Activated naive CD8-positive, alpha-beta T cell (primary cell): ENCODE results near the gene TMEM202.
"Not testable (repeated sequence)": the region's sequence is repeated elsewhere in the genome, so short reads cannot be mapped to it uniquely, and the experiment has no call there.

ENCODE experiments used
- H3K27ac Mint-ChIP-seq: one replicate; pipeline ENCODE4 v1.8.0; 2021; ENCODE audit warnings: mixed read lengths
- H3K27me3 Mint-ChIP-seq: one replicate; pipeline ENCODE4 v1.8.0; 2021; ENCODE audit warnings: mixed read lengths
- H3K36me3 Mint-ChIP-seq: one replicate; pipeline ENCODE4 v1.8.0; 2021; ENCODE audit warnings: mixed read lengths
- H3K4me1 Mint-ChIP-seq: one replicate; pipeline ENCODE4 v1.8.0; 2021; ENCODE audit warnings: low read depth, mixed read lengths
- H3K4me3 Mint-ChIP-seq: one replicate; pipeline ENCODE4 v1.8.0; 2021; ENCODE audit warnings: mild to moderate bottlenecking, mixed read lengths
- H3K9me3 Mint-ChIP-seq: one replicate; pipeline ENCODE4 v1.8.0; 2021; ENCODE audit warnings: low read depth, mixed read lengths

TMEM202 gene

GRCh38 chr15:72420576-72420975 lies 22.5 kb downstream of the TMEM202 start:
- Mint-ChIP-seq H3K9me3 (peaks cover 4% of the 10 kb centered on the region), H3K27ac (no peak overlapping the region), H3K27me3 (no peaks in the 10 kb centered on the region), H3K36me3 (peaks cover 5% of the 10 kb centered on the region), H3K4me3 (no peak overlapping the region), H3K4me1 (no peaks in the 10 kb centered on the region)

DNA sequence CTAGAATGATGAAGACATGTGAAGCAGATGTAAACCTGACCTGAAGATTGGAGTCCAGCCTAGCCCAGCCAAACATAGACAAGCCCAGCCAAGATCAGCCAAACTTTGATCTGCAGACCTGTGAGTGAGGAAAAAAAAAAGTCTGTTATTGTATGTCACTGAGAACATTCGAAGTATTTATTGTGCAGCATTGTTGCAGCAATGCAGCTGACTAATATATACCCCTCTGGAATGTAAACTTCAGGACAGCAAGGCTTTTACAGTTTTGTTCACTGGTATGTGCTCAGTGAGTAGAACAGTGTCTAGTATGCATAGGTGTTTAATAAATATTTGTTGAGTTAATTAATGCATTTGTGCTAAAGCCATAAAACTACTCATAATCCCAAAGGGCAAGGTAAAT lies 23.4 kb downstream of the TMEM202 start:
- Mint-ChIP-seq H3K4me3 (no peak overlapping the region), H3K4me1 (no peaks in the 10 kb centered on the region), H3K9me3 (peaks cover 7% of the 10 kb centered on the region), H3K27me3 (no peaks in the 10 kb centered on the region), H3K27ac (no peak overlapping the region), H3K36me3 (peaks cover 5% of the 10 kb centered on the region)

- H3K27ac Mint-ChIP-seq: no peak overlapping the region
- H3K4me1 Mint-ChIP-seq: peaks cover 2% of the 10 kb centered on the region
- no peaks in the 10 kb centered on the region for H3K27me3 Mint-ChIP-seq
- H3K9me3 Mint-ChIP-seq: peaks cover 13% of the 10 kb centered on the region
- H3K36me3 Mint-ChIP-seq: peaks cover 5% of the 10 kb centered on the region
- no peak overlapping the region for H3K4me3 Mint-ChIP-seq
Measured at GRCh38 chr15:72423256-72423655, 25.2 kb downstream of the TMEM202 start.

- H3K27ac Mint-ChIP-seq: no peak overlapping the region
- H3K4me3 Mint-ChIP-seq: no peak overlapping the region
- H3K36me3 Mint-ChIP-seq: peaks cover 5% of the 10 kb centered on the region
- peaks cover 2% of the 10 kb centered on the region for H3K4me1 Mint-ChIP-seq
- H3K9me3 Mint-ChIP-seq: peaks cover 13% of the 10 kb centered on the region
- H3K27me3 Mint-ChIP-seq: no peaks in the 10 kb centered on the region
Measured at GRCh38 chr15:72426753-72427152, 28.6 kb downstream of the TMEM202 start.

DNA sequence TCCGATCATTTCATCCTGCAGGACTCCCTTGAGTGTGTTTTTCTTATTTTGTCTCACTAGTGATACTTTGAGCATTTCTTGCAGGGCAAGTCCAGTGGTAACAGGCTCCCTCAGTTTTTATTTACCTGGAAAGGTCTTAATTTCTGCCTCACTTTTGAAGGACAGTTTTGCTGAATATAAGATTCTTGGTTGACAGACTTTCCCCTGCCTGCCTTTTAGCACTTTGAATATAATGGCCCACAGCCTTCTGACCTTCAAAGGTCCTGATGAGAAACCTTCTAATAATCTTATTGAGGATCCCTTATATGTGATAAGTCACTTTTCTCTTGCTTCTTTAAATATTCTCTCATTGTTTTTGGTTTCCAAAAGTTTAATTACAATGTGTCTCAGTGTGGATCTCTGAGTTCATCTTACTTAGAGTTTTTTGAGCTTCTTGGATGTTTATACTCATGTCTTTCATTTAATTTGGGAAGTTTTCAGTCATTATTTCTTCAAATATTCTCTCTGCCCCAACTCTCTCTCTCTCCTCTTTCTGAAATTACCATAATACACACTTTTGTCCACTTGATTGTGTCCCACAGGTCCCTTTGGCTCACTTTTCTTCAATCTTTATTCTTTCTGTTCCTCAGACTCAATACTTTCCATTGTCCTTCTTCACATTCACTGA lies 39.7 kb downstream of the TMEM202 start:
- no peak overlapping the region for H3K4me3 Mint-ChIP-seq
- H3K4me1 Mint-ChIP-seq: no peaks in the 10 kb centered on the region
- H3K36me3 Mint-ChIP-seq: peaks cover 13% of the 10 kb centered on the region
- peaks cover 9% of the 10 kb centered on the region for H3K27me3 Mint-ChIP-seq
- H3K27ac Mint-ChIP-seq: no peak overlapping the region
- peaks cover 4% of the 10 kb centered on the region for H3K9me3 Mint-ChIP-seq

GRCh38 chr15:72442848-72443247 lies 44.7 kb downstream of the TMEM202 start:
- H3K27ac Mint-ChIP-seq, H3K9me3 Mint-ChIP-seq, H3K36me3 Mint-ChIP-seq, H3K4me1 Mint-ChIP-seq, H3K4me3 Mint-ChIP-seq, H3K27me3 Mint-ChIP-seq: not testable (repeated sequence)

DNA sequence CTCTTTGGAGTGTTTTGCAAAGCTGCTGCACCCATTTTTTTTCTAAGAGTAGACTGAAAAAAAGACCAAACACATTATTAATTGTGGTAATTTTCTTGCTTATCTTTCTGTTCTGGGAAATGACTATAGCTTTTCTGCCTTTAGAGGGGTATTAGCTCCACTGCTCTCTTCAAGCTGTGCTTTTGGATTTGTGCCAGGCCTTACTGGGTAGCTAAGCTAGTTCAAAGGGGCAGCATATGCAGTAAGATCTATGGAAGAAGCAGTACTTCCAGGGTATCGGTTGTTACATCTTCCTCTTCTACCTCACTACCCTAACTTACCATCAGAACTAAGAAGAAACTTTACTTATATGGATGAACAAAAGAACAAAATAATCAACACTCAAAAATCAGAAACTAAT lies 47.3 kb downstream of the TMEM202 start:
- Mint-ChIP-seq H3K4me3 (no peak overlapping the region), H3K36me3 (peaks cover 2% of the 10 kb centered on the region), H3K9me3 (no peaks in the 10 kb centered on the region), H3K27me3 (peaks cover 1% of the 10 kb centered on the region), H3K4me1 (no peaks in the 10 kb centered on the region), H3K27ac (no peak overlapping the region)

DNA sequence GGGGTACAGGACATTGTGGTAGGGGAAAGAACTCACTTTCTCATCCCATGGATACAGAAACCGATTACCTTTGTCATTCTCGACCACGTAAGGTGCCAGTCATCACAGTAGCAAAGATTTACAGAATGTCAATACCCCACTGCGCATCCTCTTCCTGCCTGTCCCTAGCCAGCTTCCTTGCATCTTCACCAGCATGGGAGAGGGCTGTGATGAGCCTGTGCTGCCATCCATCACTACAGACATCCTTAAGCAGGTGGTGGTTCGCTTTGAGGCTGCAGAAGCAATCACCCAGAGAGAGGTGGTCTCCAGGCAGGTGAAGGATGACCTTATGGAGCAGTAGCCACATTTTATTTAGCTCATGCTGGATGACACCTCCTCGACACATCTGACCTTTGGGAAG lies 52.7 kb downstream of the TMEM202 start:
- Mint-ChIP-seq H3K36me3 (no peaks in the 10 kb centered on the region), H3K4me1 (no peaks in the 10 kb centered on the region), H3K27ac (no peak overlapping the region), H3K27me3 (no peaks in the 10 kb centered on the region), H3K4me3 (no peak overlapping the region), H3K9me3 (no peaks in the 10 kb centered on the region)

GRCh38 chr15:72451224-72451623 lies 53.1 kb downstream of the TMEM202 start:
- Mint-ChIP-seq H3K36me3 (no peaks in the 10 kb centered on the region), H3K27me3 (no peaks in the 10 kb centered on the region), H3K4me1 (no peaks in the 10 kb centered on the region), H3K9me3 (no peaks in the 10 kb centered on the region), H3K4me3 (no peak overlapping the region), H3K27ac (no peak overlapping the region)

GRCh38 chr15:72456684-72457083 lies 58.6 kb downstream of the TMEM202 start:
- Mint-ChIP-seq H3K9me3 (no peaks in the 10 kb centered on the region), H3K27me3 (no peaks in the 10 kb centered on the region)

More at GRCh38 chr15:72456684-72457083, 58.6 kb downstream of the TMEM202 start:
- Mint-ChIP-seq H3K4me1 (peaks cover 6% of the 10 kb centered on the region), H3K36me3 (peaks cover 2% of the 10 kb centered on the region), H3K4me3 (no peak overlapping the region), H3K27ac (no peak overlapping the region)
